Adrenal gland (tissue), 5 donors: Measurements from ENCODE around the gene B4GALNT3.

Experiments used
- CTCF ChIP-seq, 6 experiments: fragments of 450-650 bp in 4 of 6; fragments of 200-600 bp in 2 of 6; sonication (generic) in 1 of 6; IDR thresholded peaks; 1 replicate in 5 of 6; 2 replicates in 1 of 6; pipeline versions ENCODE4 v1.5.1 to v1.8.0; 2016 to 2021; ENCODE audit warnings: antibody characterized with exemption in 6 of 6, mild to moderate bottlenecking in 2 of 6, moderate library complexity in 1 of 6
- POLR2A ChIP-seq, 2 donors: fragments of 450-650 bp; IDR thresholded peaks; one replicate each; pipeline ENCODE4 v1.6.1; 2017; ENCODE audit warnings: antibody characterized with exemption in 2 of 2, mild to moderate bottlenecking in 2 of 2, moderate library complexity in 1 of 2
- donor health status: DM: no; HTN: no; CAD: no.

GRCh38 chr12:573232-573631 is 113.5 kb downstream of the B4GALNT3 start:
- TF ChIP-seq CTCF (IDR thresholded peaks at IDR 0.05) = no peak
- no peak for TF ChIP-seq POLR2A (IDR thresholded peaks at IDR 0.05)
